Activated CD8-positive, alpha-beta memory T cell treated with anti-CD3 and anti-CD28 coated beads for 24 hours (primary cell): ENCODE data around the gene MS4A15.
"Not testable (repeated sequence)": the region's sequence is repeated elsewhere in the genome, so short reads cannot be mapped to it uniquely, and the experiment has no call there.

Experiments
- DNase-seq: peaks from one replicate; pipeline ENCODE4 v3.0.0-alpha.2; 2020

Gene MS4A15

GRCh38 chr11:60757231-60757800 is 649 bp downstream of the MS4A15 start:
- DNase-seq: peak; percentile 32

GRCh38 chr11:60758671-60759070 is 2.0 kb downstream of the MS4A15 start:
- DNase-seq: not testable (repeated sequence)

GRCh38 chr11:60759438-60760225 is 3.0 kb downstream of the MS4A15 start:
- DNase-seq: peak; percentile 30

GRCh38 chr11:60761436-60762190 is 4.9 kb downstream of the MS4A15 start:
- no peak for DNase-seq

- no peak for DNase-seq
These were observed 6.4 kb downstream of the MS4A15 start for GRCh38 chr11:60762851-60763691.

GRCh38 chr11:60763692-60764369 is 7.2 kb downstream of the MS4A15 start:
- no peak for DNase-seq

GRCh38 chr11:60764879-60765278 is 8.2 kb downstream of the MS4A15 start:
- no peak for DNase-seq

GRCh38 chr11:60765355-60765754 is 8.7 kb downstream of the MS4A15 start:
- no peak for DNase-seq

GRCh38 chr11:60766547-60766946 is 9.9 kb downstream of the MS4A15 start:
- no peak for DNase-seq

- no peak for DNase-seq
These were observed 10.7 kb downstream of the MS4A15 start for GRCh38 chr11:60767388-60767811.

- DNase-seq: no peak
These were observed 11.5 kb downstream of the MS4A15 start for GRCh38 chr11:60768202-60768601.

GRCh38 chr11:60769273-60769672 is 12.6 kb downstream of the MS4A15 start:
- DNase-seq: no peak

GRCh38 chr11:60769811-60770210 is 13.1 kb downstream of the MS4A15 start:
- no peak for DNase-seq

- DNase-seq: no peak
These were observed 14.5 kb downstream of the MS4A15 start for GRCh38 chr11:60771146-60771545.

GRCh38 chr11:60771879-60772525 is 15.3 kb downstream of the MS4A15 start:
- no peak for DNase-seq

GRCh38 chr11:60772666-60773065 is 16.0 kb downstream of the MS4A15 start:
- no peak for DNase-seq

- DNase-seq: no peak
These were observed 18.1 kb downstream of the MS4A15 start for GRCh38 chr11:60774726-60775125.

- DNase-seq: peak; percentile 90
These were observed 18.8 kb downstream of the MS4A15 start for GRCh38 chr11:60775420-60775961.

GRCh38 chr11:60776167-60776566 is 19.5 kb downstream of the MS4A15 start:
- DNase-seq: no peak

- no peak for DNase-seq
These were observed 20.4 kb downstream of the MS4A15 start for GRCh38 chr11:60777106-60777505.

- DNase-seq: no peak
These were observed 20.9 kb downstream of the MS4A15 start for GRCh38 chr11:60777572-60777971.
